HS-5 (cell line): ENCODE data around the gene PAX5.

ENCODE experiments used
- DNase-seq: peaks from one replicate; pipeline ENCODE4 v3.0.0-alpha.2; 2012; ENCODE audit warnings: low read depth

Gene PAX5

DNA sequence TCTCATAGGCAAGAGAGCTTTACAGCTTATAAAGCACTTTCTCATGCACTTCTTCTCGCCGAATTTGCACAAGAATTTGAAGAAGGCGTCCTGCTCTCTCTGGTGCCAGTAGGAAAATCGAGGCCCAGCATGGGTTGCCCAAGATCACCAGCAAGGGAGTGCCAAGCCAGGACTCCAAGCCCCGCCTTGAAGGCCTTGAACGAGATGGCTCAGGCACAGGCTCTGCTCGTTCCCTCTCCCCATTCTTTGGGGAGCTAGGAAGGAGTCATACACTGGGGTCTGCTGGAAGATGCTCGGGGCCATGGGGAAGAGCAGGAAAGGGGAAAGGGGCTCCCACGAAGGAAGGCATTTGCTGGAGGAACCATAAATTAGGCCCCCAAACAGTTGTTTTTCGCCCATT lies 46.7 kb downstream of the PAX5 start:
- DNase-seq, result no peak

DNA sequence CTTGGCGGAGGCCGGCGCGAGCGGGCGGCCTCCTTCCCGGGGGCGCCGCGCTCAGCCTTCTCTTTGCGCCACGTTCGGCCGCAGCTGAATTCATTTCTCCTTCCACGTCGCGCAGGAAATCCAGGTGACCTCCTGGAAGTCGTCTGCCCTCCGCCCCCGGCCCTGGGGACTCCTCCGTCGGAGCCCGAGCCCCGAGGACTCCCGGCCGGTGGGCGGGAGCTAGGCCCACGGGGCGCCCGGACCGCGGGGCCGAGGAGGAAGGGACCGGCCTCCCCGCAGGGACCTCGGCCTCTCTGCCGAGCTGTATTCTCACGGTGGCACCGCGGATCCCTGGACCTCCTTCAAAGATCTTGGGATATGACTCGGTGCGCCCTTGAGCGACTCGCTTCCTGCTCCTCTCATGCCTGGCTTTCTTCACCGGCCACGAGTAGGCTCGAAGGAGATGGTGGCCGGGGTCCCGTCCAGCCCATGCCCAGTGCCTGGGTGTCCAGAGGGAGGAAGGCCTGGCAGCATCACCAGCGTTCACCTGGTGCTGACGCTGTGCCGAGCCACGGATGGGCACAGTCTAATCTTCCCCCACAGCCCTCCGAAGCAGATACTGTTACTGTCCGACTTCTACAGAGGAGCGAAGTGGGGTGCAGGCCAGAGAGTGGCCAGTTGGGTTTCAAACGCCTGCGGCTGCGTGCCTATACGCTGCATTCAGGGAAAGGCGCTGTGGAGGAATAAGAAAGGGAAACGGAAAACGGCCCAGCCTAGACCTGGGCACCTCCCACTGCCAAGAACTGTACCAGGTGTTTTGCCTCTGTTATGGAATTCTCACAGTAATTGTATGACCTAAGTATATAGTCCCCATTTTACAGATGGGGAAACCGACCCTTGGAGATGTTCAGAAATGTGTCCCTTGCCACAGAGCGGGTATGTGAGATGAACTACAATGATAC lies 47.3 kb downstream of the PAX5 start:
- DNase-seq, result no peak

DNA sequence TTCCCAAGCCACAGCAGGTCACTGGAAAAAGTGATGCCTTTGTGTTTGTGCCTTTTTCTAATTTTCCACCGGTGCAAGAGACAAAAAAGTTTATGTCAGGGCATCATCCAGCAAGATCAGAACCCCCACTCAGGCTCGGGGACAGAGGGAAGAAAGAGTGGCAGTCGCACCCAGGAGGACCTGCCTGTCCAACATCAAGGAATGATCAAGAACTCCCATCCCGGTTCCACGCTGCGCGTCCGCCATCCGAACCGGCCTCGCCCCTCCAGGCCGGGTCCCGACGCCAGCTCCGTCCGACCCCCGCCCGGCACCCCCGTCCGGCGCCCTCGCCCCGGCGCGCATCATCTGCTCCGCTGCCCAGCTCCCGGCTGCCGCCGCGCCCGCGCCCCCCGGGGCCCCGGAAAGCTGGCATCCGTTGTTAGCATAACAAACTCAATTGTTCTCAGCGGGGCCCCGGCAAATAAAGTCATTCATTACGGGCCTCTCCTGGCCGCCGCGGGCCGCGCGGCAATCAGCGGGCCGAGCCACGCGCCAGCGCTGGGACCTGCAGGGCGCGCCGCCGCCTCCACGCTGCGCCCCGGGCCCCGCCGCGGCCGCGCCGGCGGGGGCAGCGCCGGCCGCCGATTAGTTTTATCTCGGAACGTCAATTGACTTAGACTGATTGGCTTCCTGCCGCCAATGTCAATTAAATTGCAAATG lies 48.1 kb downstream of the PAX5 start:
- DNase-seq, result no peak

DNA sequence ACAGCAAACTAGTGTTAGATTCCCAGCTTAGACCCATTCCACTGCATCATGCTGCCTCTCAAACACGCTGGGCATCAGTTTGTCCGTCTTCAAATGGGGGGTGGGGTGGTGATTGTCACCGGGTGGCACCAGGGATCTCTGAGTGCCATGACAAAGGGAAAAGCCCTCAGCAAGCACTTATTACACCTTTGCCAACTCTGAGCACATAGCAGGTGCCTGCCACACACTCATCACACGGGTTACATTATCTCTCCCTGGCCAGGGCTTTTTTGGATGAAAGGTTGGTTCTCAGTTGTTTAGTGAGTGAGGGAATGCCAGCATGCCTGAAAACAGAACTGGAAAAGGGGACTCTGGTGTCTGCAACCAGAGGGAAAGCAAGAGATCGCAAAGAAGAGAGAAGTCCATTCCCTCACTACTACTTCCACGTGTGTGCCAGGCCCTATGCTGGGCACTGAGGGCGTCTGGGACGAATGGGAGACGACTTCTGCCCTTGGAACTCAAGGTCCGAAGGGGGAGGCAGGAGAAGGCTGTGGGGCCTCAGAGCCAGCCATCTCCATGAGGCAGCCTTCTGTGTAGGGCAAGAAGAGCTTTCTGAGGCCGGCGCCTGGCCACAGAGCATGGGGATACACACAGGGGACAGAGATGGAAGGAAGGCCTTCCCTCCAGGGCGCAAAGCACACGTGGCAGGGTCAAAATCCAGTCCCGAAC lies 48.9 kb downstream of the PAX5 start:
- DNase-seq, result no peak

DNA sequence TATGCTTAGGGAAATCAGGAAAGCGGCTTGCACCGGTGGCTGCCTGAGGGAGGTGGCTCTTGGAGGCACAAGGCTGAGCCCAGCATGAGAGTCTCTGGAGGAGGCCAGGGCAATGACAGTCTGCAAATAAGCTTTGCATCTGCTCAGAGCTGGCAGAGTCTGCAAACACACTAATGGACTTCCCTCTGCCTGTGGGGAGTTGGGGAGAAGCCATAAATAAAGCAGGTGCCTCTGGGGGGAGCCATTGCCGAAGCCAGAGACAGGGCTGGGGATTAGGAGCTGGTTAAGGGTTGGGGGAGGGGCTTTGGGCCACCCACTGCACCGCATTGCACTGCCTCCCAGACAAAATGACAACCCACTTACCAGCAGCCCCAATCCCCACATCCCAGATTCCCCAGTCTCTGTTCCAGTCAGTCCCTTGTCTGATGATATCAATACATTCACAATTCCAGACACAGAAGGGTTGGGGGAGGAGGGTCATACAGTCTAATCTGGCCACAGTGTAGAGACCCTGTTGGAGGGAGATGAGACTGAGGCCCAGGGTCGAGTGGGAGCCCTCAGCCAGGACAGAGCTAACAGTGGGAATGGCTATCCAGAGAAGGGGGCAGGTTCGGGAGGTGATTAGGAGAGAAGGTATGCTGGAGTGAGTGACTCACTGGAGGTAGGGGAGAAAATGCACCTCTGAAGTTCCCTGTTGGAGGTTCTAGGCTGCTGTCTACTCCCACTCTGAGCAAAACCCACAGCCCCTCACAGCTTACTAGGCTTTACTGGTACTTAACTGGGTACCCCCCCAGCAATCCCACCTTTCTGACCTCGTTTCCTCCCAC lies 53.7 kb downstream of the PAX5 start:
- no peak for DNase-seq

DNA sequence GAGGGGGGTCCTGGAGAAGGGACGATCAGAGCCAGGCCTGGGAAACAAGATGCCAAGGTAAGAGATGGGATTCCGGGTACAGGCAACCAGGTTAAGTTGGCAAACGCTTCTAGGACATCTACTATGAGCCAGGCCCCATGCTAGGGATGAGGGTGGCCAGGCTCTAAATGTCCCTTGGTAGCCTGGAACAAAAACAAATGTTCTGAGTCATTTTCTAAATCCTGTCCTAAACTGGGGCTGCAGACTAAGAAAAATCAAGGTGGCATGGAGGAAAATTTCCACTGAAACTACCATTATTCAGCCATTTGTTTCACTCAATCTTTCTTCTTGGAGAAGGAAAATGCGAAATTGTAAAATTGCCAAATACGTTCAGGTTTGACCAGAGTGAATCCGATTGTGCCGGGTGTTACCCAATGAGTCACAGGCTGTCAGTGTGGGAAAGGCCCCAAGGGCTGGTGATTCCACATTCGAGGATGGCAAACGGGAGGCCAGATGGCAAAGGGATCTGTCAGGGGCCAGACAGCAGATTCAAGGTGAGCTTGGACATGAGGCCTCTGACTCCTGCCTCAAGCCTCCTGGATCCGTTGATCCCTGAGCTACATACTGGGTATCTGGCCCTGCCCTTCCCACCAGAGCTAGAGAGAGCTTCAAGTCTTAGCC lies 57.6 kb downstream of the PAX5 start:
- DNase-seq, result no peak

DNA sequence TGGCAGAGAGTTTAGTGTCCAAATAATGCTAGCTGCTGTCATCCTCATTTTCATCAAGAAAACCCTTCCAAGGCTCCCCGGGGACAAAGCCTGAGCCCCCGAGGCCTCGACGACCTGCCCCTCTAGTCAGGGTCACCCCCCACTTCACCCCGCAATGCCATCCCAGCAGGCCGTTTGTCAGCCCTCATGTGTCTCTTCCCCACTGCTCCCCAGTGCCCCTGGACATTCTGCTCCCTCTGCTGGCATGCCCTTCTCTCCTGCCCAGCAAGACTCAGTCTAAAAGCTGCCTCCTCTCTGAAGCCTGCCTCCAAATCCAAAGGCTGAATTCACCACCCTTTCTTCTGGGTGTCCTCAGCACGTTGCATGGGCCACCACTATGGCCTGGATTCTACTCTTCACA lies 59.3 kb downstream of the PAX5 start:
- no peak for DNase-seq

DNA sequence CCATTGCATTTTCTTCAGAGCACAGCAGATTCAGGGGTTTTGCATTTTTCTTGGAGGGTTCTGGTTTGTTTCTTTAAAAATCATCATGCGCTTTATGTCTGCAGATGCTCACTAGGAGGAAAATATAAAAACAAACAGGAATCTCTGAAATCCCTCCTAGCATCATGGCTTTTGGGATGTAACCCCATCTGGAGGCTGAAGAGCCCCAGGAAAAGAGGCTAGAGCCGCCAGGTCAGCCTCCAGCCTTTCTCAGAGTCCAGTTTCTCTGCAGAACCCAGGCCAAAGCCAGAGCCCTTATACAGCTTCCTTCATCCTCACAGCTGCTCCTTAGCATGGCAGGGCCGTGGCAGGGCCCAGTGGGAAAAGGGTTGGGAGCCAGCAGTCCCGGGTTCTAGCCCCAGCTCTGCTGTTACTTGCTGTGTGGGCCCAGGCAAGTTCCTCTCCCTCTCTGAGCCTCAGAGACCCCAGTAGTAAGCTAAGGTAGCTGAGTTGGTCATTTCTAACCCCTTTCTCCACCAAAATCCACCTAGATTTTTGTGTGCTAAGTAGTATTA lies 62.1 kb downstream of the PAX5 start:
- no peak for DNase-seq

DNA sequence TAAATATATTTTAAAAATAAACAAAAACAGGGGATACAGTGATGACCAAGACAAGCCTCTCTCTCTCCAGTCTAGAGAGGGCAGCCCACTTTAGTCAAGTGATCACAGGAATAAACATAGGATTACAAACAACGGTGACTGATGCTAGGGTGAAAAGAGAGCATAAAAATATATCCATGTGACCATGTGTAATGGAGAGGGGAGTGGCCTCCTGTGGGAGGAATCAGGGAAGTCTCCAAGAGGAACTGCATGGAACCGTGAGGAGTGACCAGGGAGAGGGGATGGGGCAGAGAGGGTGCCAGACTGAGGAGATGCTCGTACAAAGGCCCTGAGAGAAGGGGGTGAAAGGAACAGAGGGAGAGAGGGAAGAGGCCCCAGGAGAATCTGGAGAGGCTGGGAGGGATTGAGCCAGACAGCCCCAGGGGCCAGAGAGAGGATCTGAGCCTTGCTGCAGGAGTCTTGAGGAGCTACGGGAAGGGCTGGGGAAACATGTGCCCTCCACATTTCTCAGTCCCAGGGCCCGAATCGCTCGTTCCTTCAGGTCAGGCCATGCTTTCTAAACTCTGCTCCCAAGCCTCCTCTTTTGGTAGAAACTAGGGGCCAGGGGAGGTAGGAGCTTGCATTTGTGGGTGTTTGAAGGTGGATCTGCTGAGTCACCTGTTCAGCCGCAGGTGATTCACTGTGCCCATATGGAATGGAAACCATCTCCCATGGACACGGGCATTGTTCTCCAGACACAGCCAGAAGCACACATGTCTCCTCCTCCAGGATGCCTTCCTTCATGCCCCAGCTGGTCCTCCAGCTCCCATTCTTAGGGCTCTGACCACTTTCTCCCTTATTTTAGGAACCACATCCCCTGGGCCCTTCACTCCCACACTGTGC lies 63.8 kb downstream of the PAX5 start:
- no peak for DNase-seq

DNA sequence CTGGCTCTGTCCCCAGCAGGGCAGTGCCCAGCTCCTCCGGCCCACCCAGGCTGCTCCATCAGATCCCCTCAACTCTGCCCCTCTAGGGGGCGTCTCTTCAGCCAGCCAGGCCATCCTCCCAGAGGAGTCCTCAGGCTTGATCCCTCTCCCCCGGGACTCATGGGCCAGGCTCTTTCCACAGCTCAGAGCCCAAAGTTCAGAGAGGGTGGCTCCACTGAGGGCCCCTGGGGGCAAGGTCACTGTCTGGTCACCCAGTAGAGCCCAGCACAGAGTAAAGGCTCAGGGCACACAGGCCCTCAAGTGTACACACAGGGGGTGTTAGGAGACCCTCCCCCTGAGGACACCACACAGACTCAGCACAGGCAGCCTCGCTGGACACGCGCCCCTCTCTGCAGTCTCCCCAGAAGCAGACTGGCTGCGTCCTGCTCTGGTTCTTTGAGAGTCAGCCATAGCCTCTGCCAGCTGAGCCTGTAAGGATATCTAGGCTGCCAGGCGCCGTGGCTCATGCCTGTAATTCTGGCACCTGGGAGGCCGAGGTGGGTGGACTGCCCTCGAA lies 64.8 kb downstream of the PAX5 start:
- no peak for DNase-seq

DNA sequence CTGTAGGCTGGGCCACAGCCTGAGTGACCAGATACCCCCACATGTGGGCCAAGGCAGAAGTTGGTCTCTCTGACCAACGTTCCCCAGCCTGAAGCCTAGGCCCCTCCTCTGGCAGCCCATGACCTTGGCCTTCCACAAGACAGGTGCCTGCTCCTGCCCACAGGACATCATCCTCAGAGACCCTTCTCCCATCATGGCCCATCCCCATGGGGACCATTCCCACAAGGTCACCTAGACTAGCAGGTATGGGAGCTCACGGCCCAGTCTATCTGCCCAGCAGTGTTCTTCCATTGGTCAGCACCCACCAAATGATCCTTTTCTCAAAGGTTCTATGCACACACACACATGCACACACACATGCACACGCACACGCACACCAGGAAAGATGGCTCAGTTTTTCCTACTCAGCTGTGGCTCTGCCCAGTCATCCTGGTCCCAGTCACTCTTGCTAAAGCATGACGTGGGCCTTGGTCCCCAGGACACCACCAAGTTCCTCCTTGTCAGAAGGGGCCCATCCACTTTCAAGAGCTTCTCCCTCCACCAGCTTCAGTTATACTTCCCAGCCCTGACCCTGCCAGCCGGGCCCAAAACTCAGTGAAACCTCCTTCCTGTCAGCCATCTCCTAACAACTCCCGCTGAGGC lies 65.4 kb downstream of the PAX5 start:
- DNase-seq, result no peak

DNA sequence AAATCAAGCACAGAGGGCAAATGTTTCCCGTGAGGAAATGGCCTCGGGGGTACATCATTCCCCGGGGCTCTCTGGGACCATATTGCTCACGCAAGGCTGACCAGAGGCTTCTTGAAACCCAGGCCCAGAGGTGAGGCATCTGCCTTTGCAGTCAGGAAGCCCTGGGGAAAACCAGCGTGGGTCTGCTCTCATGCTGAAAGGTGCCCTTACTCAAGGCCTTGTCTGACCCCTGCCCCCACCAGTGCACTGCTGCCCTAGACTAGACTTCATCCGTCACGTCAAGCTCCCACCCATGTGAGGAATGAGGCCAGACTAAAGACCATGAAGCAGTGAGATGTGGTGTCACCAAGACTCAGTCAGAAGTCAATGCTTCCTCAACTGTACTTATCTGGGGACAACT lies 66.1 kb downstream of the PAX5 start:
- DNase-seq, result no peak

DNA sequence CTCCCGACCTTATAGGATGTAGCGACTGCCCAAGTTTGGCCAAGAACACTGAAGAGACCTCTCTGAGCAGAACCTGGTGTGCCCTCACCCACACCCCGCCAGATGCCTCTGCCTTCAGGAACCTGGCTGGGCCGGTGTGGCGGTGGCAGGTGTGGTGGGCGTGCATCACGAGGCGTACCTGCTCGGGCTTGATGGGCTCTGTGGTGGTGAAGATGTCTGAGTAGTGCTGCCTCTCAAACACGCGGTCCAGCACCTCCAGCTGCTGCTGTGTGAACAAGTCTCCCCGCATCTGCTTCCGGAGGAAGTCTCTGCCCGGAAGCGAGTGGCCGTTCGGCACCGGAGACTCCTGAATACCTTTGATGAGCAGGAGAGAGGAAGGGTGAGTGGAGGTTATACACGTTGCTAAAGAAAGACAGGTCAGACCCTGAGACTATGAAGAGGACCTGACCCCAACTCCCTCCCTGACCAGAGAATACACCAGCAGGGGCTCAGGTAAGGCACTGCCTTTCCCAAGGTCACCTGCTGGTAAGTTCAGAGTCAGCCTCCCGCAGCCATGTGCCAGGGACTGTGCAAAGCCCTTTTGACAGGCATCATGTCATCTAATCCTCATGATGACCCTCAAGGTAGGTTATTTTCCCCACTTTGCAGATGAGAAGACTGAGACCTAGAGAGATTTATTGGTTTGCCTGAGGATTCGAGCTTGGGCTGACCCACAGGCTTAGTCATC lies 67.5 kb downstream of the PAX5 start:
- no peak for DNase-seq

DNA sequence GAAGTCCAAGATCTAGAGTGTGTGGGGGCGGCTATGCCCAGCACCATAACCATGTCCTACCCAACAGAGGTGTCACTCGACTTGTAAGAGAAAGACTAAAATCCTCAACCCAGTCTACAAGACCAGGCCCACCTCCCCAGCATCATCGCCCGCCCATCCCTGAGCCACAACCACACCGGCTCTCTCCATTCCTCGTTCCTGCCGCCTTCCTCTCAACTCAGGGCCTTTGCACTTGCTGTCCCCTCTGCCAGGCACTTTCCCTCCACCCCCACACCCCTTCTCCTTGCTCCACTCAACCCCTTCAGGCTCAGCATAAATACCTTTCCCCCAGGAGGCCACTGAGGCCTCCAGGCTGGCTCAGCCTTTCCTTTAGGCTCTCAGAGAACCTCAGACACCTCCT lies 69.3 kb downstream of the PAX5 start:
- DNase-seq, result no peak

DNA sequence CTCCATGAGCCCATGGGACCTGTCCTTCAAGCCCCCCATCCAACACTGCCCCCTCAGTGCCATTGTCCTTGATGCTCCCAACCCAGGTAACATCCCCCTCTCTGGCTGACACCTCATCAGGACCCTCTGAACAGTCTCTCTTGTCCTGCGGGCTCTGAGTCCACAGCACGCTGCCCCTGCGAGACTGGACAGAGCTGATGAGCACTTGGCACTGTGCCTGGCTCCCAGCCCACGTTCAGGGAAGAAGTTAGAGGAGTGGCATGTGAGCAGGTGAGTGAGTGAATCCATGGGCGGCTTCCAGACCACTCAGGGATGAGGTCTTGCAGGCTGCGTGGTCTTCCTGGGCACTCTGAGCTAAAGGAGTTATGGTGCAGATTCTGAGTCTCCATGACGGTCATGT lies 70.7 kb downstream of the PAX5 start:
- no peak for DNase-seq

DNA sequence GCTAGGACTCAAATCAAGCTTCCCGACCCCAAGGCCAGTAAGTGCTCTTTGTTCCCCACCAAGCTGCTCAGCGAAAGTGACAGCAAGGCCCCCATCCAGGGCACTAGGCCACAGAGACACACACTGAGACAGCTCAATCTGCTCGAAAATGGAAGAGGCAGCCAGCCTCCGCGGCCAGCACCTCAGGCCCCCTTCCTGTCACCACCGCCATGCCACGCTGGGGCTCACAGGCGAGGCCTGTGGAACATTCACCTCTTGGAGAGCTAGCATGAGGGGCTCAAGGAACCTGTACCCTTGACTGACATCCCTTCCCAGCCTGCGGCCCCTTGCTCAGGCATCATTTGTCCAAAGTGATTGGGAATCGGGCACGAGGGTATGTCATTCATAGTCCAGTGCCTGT lies 71.4 kb downstream of the PAX5 start:
- DNase-seq, result no peak

DNA sequence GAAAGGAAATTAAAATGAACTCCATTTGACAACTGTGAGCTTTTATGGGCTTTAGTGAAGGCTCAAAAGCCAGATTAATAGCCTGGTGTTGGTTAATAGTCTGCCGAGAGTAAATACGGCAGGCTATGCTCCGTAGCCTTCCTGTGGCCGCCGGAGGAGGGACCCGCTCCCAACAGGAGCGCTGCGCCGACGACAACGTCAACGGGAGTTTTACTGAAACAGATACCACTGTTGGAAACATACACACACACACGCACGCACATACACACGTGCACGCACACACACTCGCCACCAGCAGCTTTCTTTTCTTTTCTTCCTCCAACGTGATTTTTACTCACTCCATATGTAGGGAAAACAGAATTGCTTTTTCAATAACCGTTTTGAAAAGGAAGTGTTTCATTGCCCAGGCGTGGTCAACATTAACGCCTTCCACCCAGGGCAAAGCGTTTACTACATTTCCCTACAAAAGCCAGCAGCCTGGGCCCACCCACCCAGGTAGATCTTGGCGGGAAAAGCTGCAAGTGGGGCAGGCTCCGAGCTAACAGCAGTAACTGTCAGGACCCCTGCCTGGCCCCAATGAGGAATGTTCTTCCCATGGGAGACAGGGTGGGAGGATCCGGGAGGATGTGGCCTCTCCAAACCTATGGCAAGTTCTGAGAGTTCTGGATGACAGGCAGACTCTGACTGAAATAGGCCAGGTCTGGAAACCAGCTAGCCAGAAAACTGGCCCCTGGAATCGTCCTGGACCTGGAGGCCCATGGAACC lies 72.3 kb downstream of the PAX5 start:
- no peak for DNase-seq

DNA sequence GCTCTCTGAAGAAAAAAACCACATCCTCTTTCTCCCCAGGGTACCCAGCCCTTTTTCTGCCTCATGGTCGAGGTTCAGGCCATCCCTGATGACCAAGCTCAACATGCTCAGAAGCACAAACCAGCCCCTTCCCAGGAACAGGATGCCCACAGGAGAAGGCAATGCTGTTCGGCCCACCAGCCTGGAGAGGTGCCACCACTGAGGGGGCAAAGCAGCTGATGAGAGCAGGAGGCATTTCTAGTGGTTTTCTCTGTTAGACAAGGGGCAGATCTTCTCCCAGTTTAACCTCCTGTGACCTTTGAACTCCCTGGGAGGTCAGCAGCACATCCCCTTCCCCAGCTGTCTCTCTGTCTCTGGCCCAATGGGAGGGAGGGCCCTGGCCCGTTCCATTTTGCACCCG lies 73.0 kb downstream of the PAX5 start:
- no peak for DNase-seq
